Activated CD4-positive, alpha-beta T cell treated with anti-CD3 and anti-CD28 coated beads for 48 hours (primary cell): ENCODE results near the gene ARSI.
A peak's percentile ranks its signal among the peaks of the same experiment; 100 is the strongest.

ENCODE experiments used
- DNase-seq: peaks from one replicate; pipeline ENCODE4 v3.0.0-alpha.2; 2020

The ARSI gene

GRCh38 chr5:150325426-150325825 lies 22.7 kb upstream of the ARSI start:
- DNase-seq = no peak

DNA sequence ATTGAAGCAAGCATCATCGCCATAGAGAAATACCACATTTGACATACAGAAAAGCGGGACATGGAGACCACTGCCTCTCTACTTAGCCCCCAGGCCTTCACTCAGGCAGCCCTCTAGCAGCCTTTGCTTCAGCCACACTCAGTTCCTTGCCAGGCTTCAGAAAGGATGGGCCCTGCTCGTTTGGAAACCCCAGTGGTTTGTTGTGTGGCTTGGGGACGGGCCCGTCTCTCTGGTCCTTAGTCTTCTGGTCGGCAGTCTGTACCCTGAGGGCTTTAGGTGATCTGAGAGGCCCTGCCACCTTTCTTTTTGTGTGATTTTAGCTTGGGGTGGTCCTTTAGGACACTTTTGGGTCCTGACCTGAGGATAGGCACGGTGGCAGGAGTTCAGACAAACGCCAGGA lies 21.1 kb upstream of the ARSI start:
- DNase-seq = no peak

DNA sequence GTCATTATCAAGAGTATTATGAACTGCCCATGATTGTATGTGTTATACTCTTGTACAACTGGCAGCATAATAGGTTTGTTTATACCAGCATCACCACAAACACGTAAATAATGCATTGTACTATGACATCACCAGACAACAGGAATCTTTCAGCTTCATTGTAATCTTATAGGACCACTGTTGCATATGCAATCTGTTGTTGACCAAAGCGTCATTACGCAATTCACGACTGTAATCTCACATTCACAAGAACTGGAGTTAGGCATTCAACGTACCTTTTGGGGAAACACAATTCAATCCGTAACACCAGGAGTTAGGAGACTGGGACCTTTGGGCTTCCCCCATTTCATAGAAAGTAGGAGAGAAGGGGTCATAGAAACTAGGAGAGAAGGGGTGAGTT lies 20.4 kb upstream of the ARSI start:
- DNase-seq = no peak

- DNase-seq = no peak
Measured at GRCh38 chr5:150322202-150322601, 19.5 kb upstream of the ARSI start.

DNA sequence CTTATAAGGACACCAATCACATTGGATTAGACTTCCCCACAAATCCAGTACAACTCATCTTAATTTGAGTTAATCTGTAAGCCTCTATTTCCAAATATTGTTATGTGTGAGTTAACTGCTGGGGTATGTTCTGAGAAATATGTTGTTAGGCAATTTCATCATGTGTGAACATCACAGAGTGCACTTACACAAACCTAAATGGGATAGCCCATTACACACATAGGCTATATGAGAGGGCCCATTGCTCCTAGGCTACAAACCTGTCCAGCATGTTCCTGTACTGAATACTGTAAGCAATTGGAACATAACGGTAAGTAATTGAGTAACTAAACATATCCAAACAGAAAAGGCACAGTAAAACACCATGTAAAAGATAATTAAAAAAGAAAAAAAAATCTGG lies 19.1 kb upstream of the ARSI start:
- DNase-seq = no peak

- DNase-seq = no peak
Measured at GRCh38 chr5:150321211-150321610, 18.5 kb upstream of the ARSI start.

DNA sequence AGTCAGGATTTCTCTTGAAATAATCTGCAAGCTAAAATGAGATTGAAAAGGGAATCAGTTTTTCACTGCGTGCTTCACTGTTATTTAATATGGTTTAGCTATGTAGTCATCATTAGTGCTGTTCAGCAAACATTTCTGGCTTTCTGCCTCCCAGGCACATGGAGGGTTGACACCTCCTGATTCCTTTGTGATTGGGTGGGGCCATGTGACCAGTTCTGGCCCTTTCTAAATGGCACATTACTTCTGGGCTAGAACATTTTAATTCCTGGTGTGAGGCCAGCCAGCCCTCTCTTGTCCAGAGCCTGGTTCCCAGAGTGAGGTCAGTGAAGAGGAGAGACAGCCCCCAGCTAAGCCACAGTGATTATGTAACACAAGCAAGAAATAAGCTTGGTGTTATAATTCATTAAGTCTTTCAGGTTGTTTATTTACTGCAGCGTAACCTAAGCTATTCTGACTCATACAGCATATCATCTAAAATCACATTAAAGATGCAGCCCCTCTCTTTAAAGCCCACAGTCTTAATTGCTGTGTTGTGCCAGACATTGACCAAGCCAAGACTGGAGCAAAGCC lies 17.4 kb upstream of the ARSI start:
- no peak for DNase-seq

DNA sequence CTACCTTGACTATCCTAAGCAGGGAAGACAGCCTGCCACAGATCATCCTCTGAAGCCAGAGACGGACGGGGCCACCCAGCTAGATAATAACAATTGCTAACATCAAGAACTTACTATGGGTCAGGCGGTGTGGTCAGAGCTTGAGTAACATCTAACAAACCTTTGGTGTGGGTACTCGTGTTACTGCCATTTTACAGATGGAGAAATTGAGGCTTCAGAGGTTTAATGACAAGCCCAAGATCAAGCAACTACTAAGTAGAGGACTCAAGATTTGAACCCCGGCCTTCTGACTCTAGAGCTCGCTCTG lies 16.7 kb upstream of the ARSI start:
- no peak for DNase-seq

DNA sequence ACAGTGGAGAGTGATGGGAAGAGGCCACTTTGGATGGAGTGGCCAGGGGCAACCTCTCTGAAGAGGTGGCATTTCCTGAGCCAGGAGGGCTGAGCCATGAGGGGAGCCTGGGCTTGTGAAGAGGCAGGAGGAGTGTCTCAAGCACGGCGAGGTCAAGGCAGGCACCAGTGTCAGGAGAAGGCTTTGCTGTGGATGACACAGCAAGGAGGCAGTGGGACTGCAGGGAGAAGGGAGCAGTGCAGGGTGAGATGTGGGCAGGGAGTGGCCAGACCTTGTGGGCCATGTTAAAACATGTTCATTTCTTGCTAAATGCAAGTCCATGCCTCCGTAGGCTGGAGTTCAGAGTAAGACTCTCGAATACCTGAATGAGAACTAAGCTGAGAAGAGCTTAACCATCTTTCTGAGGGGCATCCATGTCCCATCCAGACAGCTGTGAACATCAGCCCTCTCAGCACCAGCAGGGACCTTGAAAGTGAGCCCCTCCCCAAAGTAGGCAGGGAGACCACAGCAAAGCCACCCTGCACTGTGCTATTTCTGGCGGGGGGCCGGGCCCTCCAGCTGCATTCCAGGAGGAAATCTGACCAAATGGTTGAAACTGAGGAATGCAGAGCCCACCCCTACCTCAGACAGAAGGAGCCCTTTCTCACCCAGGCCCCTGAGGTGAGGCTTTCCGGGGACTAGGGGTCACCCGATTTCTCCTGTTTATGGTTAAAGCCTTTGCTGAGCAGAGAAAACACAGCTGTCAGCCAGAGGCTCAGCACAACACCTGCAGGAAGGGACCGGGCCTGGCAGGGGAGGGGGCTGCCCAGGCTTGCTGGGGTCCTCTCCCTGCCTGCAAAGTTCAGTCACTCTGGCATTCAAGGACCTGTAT lies 16.1 kb upstream of the ARSI start:
- no peak for DNase-seq

- DNase-seq = peak; percentile 30
Measured at GRCh38 chr5:150317048-150318003, 14.6 kb upstream of the ARSI start.

GRCh38 chr5:150316320-150316719 lies 13.6 kb upstream of the ARSI start:
- DNase-seq = no peak

GRCh38 chr5:150315245-150315644 lies 12.5 kb upstream of the ARSI start:
- no peak for DNase-seq

GRCh38 chr5:150313921-150314716 lies 11.4 kb upstream of the ARSI start:
- DNase-seq = no peak

DNA sequence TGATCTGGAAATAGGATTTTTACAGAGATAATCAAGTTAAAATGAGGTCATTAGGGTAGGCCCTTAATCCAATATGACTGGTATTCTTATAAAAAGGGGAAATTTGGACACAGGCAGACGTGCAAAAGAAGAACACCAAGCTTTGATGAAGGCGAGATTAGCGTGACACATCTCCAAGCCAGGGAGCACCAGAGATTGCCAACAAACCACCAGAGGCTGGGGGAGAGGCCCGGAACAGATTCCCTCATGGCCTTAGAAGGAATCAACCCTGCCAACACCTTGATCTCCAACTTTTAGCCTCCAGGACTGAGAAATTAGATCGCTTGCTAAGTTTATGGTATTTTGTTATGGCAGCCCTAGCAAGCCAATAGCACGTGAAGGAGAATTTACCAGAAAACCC lies 10.8 kb upstream of the ARSI start:
- no peak for DNase-seq

GRCh38 chr5:150312518-150312917 lies 9.8 kb upstream of the ARSI start:
- DNase-seq = no peak

GRCh38 chr5:150311015-150311692 lies 8.4 kb upstream of the ARSI start:
- no peak for DNase-seq

DNA sequence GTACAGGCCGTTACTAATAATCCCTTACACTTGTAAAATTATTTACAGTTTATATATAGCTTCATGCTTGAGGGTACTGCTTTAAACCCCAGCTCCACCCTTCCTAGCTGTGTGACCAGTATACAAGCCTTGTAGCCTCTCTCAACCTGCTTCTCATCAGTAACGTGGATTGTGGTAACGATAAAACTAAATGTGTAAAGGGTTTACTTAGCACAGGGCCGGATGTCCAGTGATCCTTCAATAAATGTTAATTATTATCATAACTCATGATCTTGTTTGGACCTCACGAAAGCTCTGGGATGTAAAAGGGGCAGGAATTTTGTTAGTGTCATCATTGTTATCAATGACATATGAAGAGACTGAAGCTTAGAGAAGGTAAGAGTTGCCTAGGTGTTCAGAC lies 7.5 kb upstream of the ARSI start:
- DNase-seq = no peak

DNA sequence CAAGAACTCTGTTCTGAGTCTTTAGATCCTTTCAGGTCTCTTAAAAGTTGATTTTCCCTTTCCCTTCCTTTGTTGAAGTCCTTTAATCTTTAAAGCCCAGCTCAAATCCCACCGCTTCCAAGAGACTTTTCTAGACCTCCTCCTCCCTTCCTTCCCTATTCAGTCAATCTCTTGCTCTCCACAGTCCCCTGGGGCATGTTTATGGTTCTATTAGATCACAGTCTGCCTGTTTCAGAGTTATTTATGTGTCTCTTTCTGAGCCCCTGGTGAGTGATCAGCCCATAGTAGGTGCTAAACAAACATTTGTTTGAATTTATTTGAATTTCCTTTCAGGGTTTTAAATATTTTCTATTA lies 7.2 kb upstream of the ARSI start:
- no peak for DNase-seq

GRCh38 chr5:150309101-150309885 lies 6.6 kb upstream of the ARSI start:
- DNase-seq = no peak

DNA sequence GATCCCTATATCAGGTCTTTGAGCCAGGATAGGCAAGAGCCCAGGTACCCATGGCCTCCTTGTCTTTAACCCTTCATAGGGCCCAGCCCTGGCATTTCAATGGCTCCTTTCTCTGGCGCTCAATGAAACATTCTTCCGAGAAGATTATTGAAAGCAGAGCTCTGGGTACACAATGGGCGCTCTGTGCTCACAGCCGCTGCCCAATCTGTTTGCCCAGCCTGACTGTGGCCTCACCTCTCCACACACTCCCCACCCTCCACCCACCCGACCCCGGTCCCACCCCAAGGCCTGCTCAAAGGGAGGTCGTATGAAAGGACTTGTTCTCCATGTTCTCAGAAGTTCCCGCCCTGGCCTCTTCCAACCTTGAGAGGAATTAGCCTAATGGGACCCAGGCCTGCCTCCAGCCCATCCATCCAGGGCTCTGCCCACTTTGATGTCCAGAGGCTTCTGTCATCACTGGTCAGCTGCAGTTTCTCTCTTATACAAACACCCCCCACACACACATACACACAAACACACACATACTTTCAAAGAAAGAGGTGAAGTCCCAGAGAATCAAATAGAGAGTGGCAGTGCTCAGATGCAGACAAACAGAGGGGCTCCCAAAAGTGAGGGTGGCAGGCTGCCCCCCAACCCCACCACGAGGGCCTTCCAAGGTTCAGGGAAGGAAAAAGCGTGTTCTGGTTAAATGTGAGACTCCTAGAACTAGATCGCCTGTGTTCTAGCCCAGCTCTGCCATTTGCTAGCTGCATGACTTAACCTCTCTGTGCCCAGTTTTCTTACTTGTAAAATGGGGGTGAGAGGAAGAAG lies 5.1 kb upstream of the ARSI start:
- no peak for DNase-seq

GRCh38 chr5:150306775-150307174 lies 4.1 kb upstream of the ARSI start:
- DNase-seq = no peak
